ENCODE results near the gene TRIM2.

DNA sequence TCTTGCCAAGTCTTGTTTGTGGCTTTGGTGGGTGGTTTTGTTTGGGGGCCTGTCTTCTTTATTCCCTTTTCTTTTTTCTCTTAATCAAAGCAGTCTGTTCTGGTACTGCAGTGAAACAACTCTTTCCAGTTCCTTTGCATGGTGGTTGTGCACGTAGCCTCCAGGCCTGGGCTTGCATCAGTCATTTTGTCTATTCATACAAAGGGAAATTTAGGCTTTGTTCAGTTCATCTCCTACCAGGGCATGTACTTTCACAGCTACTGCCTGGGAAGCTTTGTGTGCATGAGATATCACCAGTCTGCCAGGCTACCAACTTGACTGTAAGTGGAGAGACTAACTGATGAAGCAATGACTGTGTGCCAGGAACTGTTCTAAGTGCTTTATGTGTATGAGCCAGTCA lies 8.5 kb downstream of the TRIM2 start:
- TF ChIP-seq GATA1 (IDR thresholded peaks at IDR 0.05; ENCODE audit: low read depth, low read length): no peak
- TF ChIP-seq POLR2A (IDR thresholded peaks at IDR 0.05; ENCODE audit: low read length): no peak
